PC-3 (cell line): ENCODE measurements around the gene RPL37. TPM values are rescaled to one million over a fixed set of nuclear protein-coding genes. Genes with fewer than 3 reads are reported as not detected.
A peak's percentile ranks its signal among the peaks of the same experiment; 100 is the strongest.

Experiments used
- ATAC-seq: fragments of 200-7000 bp; cut with Tn5 transposase; 2 replicates; pipeline ENCODE4 v1.9.1; 2020; ENCODE audit warnings: mild to moderate bottlenecking, moderate library complexity
- BruUV-seq: library from RNA; stranded (reverse); fragments of 400-500 nt; replicated peaks from 2 replicates; lab custom pipeline; 2021; lab: Mats Ljungman, UMichigan
- CTCF ChIA-PET: fragments of 300-600 bp; sonication (Branson Sonifier 250); formaldehyde crosslinking; loops from one replicate; lab custom pipeline; 2022; ENCODE audit warnings: antibody characterized with exemption; lab: Charles Lee
- POLR2A ChIA-PET: fragments of 300-600 bp; sonication (Branson Sonifier 250); formaldehyde crosslinking; loops from one replicate; lab custom pipeline; 2022; ENCODE audit warnings: antibody characterized with exemption; ENCODE audit not compliant: unreplicated experiment; lab: Charles Lee
- DNase-seq: peaks from one replicate; pipeline ENCODE4 v3.0.0-alpha.2; 2015
- H2AFZ ChIP-seq: fragments of 300-600 bp; sonication (generic); 2 replicates; pipeline ENCODE4 v1.6.0; 2016; ENCODE audit warnings: antibody characterized with exemption, low read length
- H3F3A ChIP-seq: fragments of 300-600 bp; sonication (generic); one replicate; pipeline ENCODE4 v1.6.0; 2017; ENCODE audit warnings: antibody characterized with exemption, low read length, control low read depth, mild to moderate bottlenecking; ENCODE audit not compliant: unreplicated experiment
- H3K27ac ChIP-seq: fragments of 300-600 bp; sonication (generic); 2 replicates; pipeline ENCODE4 v1.5.1; 2016; ENCODE audit warnings: mild to moderate bottlenecking, low read length
- H3K27me3 ChIP-seq: fragments of 300-600 bp; sonication (generic); 2 replicates; pipeline ENCODE4 v1.6.1; 2016; ENCODE audit warnings: low read length, mixed read lengths
- H3K36me3 ChIP-seq: fragments of 300-600 bp; sonication (generic); 2 replicates; pipeline ENCODE4 v1.6.1; 2016; ENCODE audit warnings: low read depth, mixed run types, low read length, mixed read lengths
- H3K4me1 ChIP-seq: fragments of 300-600 bp; sonication (generic); 2 replicates; pipeline ENCODE4 v1.5.1; 2016; ENCODE audit warnings: low read length; ENCODE audit not compliant: insufficient read depth
- H3K4me2 ChIP-seq: fragments of 300-600 bp; sonication (generic); 2 replicates; pipeline ENCODE4 v1.6.0; 2016; ENCODE audit warnings: low read length
- H3K4me3 ChIP-seq: fragments of 300-600 bp; sonication (generic); 2 replicates; pipeline ENCODE4 v1.5.1; 2016; ENCODE audit warnings: mild to moderate bottlenecking, low read length, mixed read lengths
- H3K79me2 ChIP-seq: fragments of 300-600 bp; sonication (generic); 2 replicates; pipeline ENCODE4 v1.6.1; 2017; ENCODE audit warnings: low read length, mixed read lengths
- H3K9ac ChIP-seq: fragments of 300-600 bp; sonication (generic); 2 replicates; pipeline ENCODE4 v1.6.0; 2016; ENCODE audit warnings: mild to moderate bottlenecking, low read length
- H3K9me2 ChIP-seq: fragments of 300-600 bp; sonication (generic); replicated peaks from 2 replicates; pipeline ENCODE4 v1.6.1; 2016; ENCODE audit warnings: mixed run types, low read length, mixed read lengths
- H3K9me3 ChIP-seq: fragments of 300-600 bp; sonication (generic); 2 replicates; pipeline ENCODE4 v1.6.1; 2016; ENCODE audit warnings: low read length, mixed read lengths
- H4K20me1 ChIP-seq: fragments of 300-600 bp; sonication (generic); 2 replicates; pipeline ENCODE4 v1.6.1; 2016; ENCODE audit warnings: low read length, mixed read lengths
- CTCF ChIP-seq: fragments of 300-600 bp; sonication (generic); conservative IDR thresholded peaks from 2 replicates; pipeline ENCODE4 v1.5.1; 2017; ENCODE audit warnings: antibody characterized with exemption, low read depth, mild to moderate bottlenecking, low read length
- EZH2 ChIP-seq: fragments of 300-600 bp; sonication (generic); IDR thresholded peaks from one replicate; pipeline ENCODE4 v1.6.1; 2017; ENCODE audit warnings: antibody characterized with exemption, mild to moderate bottlenecking, low read length; ENCODE audit not compliant: unreplicated experiment
- EZH2phosphoT487 ChIP-seq: fragments of 300-600 bp; sonication (generic); IDR thresholded peaks from 2 replicates; pipeline ENCODE4 v1.6.1; 2018; ENCODE audit warnings: mild to moderate bottlenecking, antibody characterized with exemption, low read length, borderline replicate concordance
- intact Hi-C: fragments of 100-400 bp; cut with micrococcal nuclease; formaldehyde crosslinking; loops from 2 replicates; pipeline ENCODE4 v1.9.0; 2023
- total RNA-seq: library from RNA; depleted of rRNA; stranded (reverse); fragments of >200 nt; gene quantifications from 2 replicates; pipeline ENCODE4 v1.2.3, GENCODE V29; 2014

The RPL37 gene
- total RNA-seq, 1 experiment from 2014 or later: 2,823 TPM

GRCh38 chr5:40879163-40879942 is 44.3 kb upstream of the RPL37 start:
- H3K9me2 ChIP-seq: no peaks in the 10 kb centered on the region
- no peaks in the 10 kb centered on the region for H3K79me2 ChIP-seq
- H3K4me2 ChIP-seq: peak overlapping the region; percentile 41
- no peak overlapping the region for H3K9ac ChIP-seq
- H3K4me3 ChIP-seq: no peak overlapping the region
- peaks cover 4% of the 10 kb centered on the region; the same call in 1 of the 2 replicates for H3K36me3 ChIP-seq
- no peaks in the 10 kb centered on the region for H3K27me3 ChIP-seq
- POLR2A ChIA-PET: no interaction called here
- BruUV-seq: no TSS peak
- H3K4me1 ChIP-seq: no peaks in the 10 kb centered on the region
- DNase-seq (peak; percentile 66), ATAC-seq (peak; percentile 60; the same call in 1 of the 2 replicates)
- intact Hi-C loops: loop anchor here (1.0 to 10.0 kb wide), 6 partner anchors 37 to 1305 kb away; partner anchors contain the start of gene TTC33
- H4K20me1 ChIP-seq: no peaks in the 10 kb centered on the region
- H3K27ac ChIP-seq: no peak overlapping the region
- peak overlapping the region; percentile 49; the same call in 1 of the 2 replicates for H2AFZ ChIP-seq
- H3F3A ChIP-seq: no peaks in the 10 kb centered on the region
- TF ChIP-seq EZH2phosphoT487 (no peak), CTCF (peak; percentile 87)
- CTCF ChIA-PET: no interaction called here
- H3K9me3 ChIP-seq: peaks cover 21% of the 10 kb centered on the region

GRCh38 chr5:40877371-40877988 is 42.5 kb upstream of the RPL37 start:
- no peak for ATAC-seq
- peak; percentile 58 for DNase-seq
- no TSS peak for BruUV-seq

More at GRCh38 chr5:40877371-40877988, 42.5 kb upstream of the RPL37 start:
- ChIA-PET CTCF (no interaction called here), POLR2A (no interaction called here)
- peaks cover 21% of the 10 kb centered on the region for H3K9me3 ChIP-seq
- no peak overlapping the region for H3K9ac ChIP-seq
- no peaks in the 10 kb centered on the region for H4K20me1 ChIP-seq
- no peaks in the 10 kb centered on the region for H3K79me2 ChIP-seq
- H3F3A ChIP-seq: no peaks in the 10 kb centered on the region
- H3K4me3 ChIP-seq: no peak overlapping the region
- intact Hi-C loops: loop anchor here (5.0 to 10.0 kb wide), 3 partner anchors 190 to 1303 kb away; no protein-coding TSS in a partner anchor
- no peak for TF ChIP-seq EZH2
- no peak for TF ChIP-seq EZH2phosphoT487
- no peak for TF ChIP-seq CTCF
- no peaks in the 10 kb centered on the region for H3K9me2 ChIP-seq
- no peak overlapping the region for H3K4me2 ChIP-seq
- H3K4me1 ChIP-seq: no peaks in the 10 kb centered on the region
- H3K27me3 ChIP-seq: no peaks in the 10 kb centered on the region
- no peak overlapping the region for H2AFZ ChIP-seq
- peaks cover 4% of the 10 kb centered on the region; the same call in 1 of the 2 replicates for H3K36me3 ChIP-seq
- H3K27ac ChIP-seq: peak overlapping the region; percentile 23; the same call in 1 of the 2 replicates
